GM19035 (cell line): ENCODE results near the gene LMBRD2.

Source experiments
- ATAC-seq: cut with Tn5 transposase; IDR thresholded peaks from one replicate; pipeline ENCODE4 v1.9.1; 2021; ENCODE audit not compliant: unreplicated experiment

The LMBRD2 gene

DNA sequence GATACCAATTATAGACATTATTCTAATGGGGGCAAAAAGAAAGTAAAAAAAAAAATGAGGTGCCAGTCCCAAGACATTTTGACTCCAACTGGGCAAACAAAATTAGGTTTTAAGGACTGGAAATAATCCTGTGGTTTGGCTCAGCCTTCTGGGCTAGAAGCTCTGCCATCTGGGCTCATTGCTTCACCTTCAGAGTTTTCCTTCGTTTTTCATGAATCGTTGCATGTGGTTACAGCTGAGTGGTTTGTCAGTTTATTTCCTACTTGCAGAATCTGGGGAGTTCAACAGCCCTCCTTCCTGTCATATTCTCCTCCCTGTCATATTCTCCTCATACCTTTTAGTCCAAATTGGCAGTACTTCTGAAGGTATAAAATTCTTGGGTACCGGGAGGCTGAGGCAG is 97.0 kb downstream of the LMBRD2 start:
- ATAC-seq, result no peak

DNA sequence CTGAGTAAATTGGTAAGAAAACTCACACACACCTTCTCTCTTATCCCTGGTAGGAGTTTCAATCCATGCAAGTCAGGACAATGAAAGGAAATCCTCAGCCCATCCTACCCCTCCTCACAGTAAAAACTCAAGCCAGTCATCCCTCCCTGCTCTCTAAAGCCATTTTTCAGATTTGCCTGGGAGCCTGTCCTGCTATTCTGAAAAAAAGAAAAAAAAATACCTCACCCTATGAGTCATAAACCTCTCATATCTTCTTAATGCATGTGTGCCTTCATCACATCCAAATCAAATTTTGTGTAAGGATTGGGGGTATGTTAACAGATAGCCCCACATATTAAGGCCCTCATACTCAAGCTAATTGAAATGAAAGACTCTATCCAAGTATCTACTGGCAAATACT is 99.1 kb downstream of the LMBRD2 start:
- ATAC-seq, result no peak

DNA sequence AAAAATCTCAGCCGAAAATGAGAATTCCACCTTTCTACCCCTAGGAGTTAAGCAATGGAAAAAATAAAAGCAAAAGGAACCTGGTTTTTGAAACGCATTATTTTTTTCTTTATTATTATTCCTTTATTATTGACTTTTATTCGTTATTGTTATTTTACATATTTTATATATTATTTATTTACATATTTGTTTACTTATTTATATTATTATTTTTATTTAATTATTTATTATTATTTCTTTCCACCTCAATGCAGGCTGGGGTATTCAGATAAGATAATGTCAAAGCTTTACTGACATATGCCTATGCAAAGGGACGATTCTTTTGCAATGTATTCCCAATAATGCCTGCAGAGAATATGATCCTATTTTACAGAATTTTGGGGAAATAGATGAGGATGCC is 101.7 kb downstream of the LMBRD2 start:
- no peak for ATAC-seq
